GM19463 (cell line): ENCODE measurements around the gene KCNT2.

ENCODE experiments used
- ATAC-seq: cut with Tn5 transposase; IDR thresholded peaks from one replicate; pipeline ENCODE4 v1.9.1; 2021; ENCODE audit warnings: mild to moderate bottlenecking, moderate library complexity; ENCODE audit not compliant: unreplicated experiment

The KCNT2 gene

DNA sequence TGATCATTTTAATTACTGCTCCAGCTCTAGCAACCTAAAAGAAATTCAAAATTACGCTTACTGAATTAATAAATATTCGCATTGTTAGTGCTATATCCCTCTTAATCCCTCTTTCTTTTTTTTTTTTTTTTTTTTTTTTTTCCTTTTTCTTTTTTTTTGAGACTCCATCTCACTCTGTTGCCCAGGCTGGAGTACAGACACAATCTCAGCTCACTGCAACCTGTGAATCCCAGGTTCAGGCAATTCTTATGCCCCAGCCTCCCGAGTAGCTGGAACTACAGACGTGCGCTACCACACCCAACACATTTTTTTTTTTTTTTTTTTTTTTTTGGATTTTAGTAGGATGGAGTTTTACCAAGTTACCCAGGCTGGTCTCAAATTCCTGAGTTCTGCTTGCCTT is 157.1 kb downstream of the KCNT2 start:
- no peak for ATAC-seq

DNA sequence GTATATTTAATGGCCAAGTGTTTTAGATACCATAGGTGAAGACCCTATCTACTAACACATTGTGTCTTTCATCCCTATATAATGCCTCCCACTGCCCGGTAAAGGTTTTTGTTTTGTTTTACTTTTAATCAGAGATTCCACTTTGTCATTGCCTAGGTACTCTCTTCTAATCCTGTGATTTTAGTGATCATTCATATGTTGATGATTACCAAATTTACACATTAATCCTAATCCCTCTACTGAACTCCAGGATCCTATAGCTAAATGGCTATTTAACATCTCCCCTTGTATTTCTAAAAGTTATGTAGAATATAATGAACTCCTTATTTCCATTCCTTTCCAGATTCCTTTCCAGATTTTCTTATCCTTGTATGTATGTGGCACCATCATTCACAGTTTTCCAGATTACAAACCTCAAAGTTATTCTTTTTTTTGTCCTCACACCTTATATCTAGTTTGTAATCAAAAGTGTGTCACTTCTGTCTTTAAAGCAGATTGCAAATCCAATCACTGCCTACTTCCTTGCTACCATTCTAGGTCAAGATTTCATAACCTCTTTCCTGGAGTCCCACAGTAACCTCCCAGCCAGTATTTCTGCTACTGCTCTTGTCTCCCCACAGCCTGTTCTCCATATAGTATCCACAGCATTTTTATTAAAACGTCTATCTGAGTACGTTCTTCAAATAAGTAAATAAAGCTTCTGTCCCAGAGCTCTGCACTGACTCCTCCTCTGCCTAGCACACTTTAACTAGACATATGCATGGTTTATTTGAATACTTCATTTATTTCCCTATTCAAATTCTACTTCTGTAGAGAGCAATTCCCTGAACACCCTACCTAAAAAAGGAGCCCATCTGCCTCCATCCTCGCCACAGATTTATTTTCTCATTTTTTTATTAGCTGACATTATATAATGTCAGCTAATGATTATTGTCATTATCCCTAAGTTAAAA is 157.8 kb downstream of the KCNT2 start:
- no peak for ATAC-seq

DNA sequence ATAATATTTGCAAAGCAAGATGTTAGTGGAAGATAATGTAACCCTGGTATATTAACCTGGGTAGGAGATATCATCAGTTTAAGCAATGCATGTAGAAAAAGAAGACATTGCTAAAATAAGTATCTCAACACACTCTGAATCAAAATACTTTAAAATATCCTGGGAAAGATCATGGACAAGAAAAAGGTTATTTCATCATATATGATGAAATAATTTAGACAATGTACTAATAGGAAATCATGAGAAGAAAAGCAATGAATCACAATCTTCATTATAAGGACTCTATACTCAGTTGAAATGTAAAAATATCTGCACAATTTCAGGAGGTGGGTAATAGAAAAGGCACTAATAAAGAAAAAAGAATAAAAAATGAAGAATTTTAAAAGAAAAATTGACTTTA is 158.8 kb downstream of the KCNT2 start:
- no peak for ATAC-seq

DNA sequence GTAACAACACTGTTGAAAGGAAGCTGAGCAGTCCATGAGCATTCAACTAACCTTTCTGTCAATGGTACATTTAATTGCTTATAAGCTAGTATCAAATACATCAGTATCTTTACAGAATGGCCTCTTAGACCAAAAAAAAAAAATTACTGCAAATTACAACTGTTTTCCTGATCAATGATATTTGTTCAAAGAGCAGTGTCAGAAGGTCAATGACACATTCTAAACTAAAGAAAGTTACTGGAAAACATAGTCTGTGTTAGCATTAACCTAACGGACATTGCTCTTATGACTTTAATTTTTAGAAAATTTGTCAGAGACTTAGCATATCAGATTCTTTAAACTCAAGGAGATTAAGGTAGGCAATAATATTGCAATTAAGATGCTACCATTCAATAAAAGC is 162.5 kb downstream of the KCNT2 start:
- ATAC-seq = no peak

DNA sequence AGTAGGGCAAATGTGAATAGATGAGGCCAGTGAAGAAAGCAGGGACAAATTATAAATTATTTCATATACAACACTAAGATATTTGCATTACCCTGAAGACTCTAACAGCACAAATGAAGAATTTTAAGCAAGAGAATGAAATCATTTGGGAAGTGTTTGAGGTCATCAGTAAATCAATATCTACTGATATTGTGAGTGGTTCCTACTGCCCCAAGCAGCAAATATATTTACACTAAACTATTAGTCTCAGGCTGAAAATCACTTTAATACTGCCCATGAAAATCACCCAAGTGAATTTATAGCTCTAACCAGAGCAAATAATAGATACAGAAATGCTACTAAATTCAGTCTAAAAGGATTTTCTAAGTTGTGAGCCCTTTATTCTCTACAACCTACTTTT is 163.6 kb downstream of the KCNT2 start:
- no peak for ATAC-seq

DNA sequence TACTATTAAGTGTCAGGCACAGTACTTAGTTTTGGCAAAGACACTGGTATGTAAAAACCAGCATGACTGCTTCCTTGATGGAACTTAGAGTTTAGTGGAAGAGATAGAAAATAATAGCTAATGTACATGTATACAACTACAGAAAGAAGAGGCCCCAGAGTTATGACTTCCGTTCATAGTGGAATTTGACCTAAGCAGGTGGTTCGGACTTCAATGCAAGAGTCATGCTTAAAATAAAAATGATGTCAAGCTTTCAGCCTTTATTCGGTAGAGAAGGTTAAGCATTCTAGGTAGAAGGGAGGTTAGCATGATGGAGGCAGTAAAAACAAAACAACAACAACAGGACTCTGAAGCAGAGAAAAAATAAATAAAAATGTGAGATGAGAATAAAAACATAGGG is 165.9 kb downstream of the KCNT2 start:
- no peak for ATAC-seq

DNA sequence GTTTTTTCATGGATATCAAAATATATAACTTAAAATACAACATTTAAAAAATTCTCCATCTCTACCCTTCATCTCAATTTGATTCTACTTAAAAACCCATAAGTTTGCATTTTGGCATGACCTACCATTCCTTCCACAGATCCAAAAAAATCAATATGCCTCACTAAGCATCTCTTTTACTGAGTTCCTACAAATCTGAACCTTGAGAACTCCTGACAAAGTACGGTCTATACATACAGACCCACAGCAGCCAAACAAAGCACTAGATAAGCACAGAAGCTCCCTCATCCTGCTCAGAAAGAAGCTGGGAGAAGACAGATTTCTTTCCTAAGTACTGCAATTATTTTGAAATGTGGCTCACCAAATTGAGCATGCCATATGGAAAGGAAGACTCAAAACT is 167.5 kb downstream of the KCNT2 start:
- no peak for ATAC-seq

DNA sequence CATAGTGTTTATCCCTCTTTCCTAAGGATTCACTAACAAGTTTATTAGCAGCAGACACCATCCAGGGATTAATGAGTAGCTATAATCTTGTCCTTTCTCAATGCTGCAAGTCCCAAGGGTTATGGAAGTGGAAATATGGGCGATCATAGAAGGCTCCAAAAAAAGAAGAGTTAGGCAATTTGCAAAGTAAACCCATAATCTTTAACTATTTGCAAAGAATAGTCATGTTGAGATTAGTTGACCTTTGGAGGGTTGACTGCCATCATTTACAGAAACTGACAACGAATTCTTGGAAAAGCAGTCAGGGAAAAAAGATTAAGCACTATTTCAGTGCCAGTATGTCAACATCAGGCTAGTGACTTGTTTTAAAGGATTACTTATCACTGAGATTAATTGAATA is 169.9 kb downstream of the KCNT2 start:
- ATAC-seq = no peak

DNA sequence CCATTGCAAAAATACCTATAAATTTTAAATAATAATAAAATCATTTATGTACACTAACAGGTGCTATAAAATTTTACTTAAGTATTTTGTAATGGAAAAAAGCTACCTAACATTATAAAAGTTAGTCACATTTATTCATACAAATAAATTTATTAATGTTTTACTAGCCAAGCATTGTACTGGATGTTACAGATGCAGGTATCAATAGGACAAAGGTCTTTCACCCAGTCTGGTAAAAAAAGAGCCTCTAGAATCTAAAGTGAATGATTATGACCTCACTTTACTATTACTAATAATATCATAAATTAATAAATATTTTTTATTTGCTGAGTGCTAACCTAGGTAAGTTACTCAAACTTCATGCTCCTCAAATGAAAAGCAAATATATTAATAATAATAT is 170.6 kb downstream of the KCNT2 start:
- ATAC-seq = no peak

DNA sequence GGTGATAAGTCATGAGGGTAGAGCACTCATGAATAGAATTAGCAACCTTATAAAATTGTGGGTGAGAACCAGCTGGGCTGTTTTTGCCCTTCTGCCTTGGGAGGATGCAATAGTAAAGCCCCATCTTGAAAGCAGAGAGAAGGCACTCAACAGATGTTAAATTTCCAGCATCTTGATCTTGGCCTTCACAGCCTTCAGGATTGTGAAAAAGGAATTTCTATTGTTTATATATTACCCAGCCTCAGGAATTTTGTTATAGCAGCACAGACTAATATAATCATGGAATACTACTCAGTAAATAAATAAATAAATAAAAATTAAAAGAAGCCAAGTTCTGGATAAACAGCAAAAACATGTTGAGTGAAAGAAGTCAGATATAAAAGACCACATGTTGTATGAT is 175.2 kb downstream of the KCNT2 start:
- no peak for ATAC-seq

DNA sequence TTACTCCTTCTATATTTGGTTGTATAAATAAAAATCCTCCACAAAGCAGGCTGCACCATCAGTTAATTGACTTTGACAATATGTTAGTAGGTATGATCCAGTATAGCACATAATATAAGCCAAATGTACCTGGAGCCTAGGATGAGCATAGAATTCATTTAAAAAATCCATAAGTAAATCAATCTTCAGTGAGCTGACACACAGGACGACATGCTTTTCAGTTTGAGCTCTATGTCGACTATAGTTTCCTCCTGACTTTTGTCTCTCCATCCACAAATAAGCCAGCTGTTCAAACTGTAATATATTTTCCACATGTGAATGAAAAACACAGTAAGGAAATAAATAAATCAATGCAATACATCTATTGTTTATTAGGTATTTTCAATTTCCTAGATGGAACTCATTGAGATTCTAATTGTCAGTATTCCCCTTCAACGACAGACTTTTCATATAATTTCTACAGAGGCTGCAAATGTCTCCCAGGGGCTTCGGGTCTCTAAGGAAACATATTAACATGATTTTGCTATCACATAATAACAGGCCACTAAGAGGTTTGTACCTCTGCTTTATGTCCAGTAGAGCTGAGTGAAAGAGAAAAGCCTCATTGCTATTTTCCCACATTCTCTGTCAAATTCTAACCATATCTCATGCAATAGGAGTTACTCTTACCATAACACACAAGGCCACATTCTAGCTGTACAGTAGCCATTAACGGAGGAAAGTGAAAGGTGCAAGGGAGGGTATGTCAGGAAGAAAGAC is 180.1 kb downstream of the KCNT2 start:
- no peak for ATAC-seq

DNA sequence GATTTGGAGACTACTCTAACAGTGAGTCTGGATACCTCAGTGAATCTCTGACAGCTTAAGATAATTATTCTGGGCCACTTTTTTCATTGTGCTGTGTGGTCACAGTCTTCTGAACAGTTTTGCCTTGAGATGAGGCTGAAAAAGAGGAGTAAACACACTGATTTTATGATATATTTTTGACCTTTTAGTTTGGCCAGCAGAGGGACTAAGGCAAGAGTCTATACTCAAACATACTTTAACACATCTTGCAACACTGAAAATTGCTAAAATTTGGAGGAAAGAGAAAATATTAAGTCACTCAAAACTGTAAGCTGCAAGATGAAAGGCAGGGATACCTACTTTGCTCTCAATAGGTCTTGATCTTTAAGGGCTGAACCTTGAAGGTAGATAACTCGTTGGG is 182.7 kb downstream of the KCNT2 start:
- ATAC-seq = no peak

DNA sequence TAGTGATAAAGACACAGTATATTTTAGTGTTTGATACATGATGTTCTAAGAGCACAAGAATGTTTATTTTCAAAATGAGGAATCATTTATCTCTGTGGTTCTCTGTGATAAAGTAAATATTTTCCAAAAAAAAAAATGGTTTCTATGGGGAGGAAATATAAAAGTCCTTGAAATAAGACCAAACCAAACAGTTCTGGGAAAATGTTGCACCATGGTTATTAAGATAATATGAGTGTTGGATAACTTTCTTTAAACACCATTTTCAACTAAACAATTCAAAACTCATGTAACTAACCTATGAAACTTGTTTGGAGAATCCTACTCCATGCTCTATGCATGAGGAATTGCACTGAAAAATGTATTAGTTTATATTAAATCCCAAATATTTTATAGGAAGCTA is 184.6 kb downstream of the KCNT2 start:
- no peak for ATAC-seq

DNA sequence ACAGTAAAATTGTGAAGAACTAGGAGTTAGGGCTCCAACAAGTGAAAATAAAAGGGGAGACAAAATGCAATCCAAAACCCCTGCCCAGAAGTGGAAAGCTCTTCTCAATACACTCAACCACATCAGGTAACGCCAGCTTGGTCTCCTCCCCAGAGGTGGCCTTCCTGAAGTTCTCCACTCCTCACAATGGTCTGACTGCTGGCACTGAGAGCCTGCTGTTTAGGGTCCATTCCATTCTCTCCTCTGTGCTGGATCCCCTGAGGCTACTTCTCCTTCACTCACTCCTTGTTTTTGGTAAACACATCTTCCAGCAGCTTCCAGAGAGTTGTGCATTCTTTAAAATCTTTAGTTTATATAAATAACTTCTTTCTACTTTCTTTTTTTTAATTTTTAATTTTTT is 189.5 kb downstream of the KCNT2 start:
- ATAC-seq = no peak

DNA sequence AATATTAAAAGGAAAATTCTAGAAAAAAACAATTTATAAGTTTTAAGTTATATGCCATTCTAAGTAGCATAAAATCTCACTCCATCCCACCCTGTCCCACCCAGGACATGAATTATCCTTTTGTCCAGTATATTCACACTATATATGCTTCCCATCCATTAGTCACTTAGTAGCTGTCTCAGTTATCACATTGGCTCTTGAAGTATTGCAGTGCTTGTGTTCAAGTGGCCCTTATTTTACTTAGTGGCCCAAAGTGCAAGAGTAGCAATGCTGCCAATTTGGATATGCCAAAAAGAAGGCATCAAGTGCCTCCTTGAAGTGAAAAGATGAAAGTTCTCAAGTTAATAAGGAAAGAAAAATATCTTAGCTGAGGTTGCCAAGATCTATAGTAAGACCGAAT is 192.3 kb downstream of the KCNT2 start:
- ATAC-seq = no peak

DNA sequence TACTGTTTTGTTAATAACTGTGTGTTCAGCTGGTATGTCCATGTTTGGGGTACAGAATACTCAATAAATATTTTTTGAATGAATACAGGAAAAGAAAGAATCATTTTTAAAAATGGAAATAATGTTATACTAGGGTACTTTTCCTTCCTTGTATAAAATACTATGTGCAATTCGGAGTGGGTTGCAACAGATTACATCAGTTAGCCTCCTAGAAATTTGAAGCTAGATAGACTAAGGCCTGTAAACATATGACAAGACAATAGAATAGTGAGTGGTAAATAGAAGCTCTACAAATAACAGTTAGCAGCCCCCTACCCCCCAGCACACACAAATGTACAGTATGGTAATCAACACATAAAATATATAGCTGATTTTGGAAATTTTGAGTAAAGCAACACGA is 195.9 kb downstream of the KCNT2 start:
- ATAC-seq = no peak

DNA sequence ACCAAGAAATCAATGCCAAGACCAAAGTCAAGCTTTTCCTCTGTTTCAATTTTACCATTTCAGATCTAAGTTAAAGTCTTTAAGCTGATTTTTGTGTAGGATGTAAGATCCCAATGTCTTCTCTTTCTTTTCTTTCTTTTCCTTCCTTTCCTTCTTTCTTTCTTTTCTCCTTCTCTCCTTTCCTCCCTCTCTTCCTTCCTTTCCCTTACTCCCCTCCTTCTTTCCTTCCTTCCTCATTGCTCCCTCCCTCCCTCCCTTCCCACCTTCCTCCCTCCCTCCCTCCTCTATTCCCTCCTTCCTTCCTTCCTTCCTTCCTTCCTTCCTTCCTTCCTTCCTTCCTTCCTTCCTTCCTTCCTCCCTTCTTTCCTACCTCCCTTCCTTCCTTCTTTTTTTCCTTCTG is 197.5 kb downstream of the KCNT2 start:
- ATAC-seq = no peak

DNA sequence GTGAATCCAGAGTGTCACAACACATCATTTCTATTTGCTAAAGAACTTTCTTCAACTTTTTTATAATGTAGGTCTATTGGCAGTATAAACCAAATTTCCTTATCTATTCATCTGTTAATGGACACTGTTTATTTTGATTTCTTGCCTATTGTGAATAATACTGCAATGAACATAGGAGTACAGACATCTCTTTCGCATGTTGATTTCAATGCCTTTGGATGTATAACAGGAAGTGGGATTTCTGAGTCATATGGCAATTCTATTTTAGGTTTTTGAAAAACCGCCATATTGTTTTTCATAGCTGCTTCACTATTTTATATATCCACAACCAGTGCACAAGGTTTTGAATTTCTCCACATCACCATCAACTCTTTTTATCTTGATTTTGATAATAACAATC is 198.7 kb downstream of the KCNT2 start:
- ATAC-seq = no peak

DNA sequence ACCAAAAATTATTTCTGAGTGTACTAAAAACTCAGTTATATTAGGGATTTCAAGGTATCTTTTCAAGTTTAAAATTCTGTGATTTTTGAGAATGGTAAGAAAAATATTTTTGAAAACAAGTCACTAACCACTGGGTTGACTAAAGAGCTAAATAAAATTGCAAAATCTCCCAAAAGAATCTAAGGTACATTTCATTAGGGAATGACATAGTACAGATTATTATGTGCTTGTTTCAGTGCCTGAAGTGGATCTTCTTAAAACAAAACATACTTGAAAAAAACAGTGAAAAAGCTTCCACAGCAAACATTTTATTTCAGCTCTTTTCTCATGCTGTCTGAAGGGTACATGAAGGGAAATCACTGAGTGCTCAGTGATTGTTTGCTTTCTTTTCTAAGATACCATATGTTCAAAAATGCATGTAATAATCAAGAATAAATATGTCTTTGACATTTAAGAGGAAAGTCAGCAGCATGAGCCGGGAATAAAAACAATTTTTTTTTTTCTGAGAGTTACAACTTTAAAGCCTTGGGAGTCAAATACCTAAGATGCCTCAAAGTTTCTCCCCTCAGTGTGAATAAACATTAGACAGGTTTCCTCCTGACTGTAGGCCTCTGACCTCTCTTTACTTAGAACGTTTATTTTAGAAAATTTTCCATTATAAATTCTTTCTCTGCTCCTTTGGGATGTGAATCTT is 200.7 kb downstream of the KCNT2 start:
- ATAC-seq = no peak

DNA sequence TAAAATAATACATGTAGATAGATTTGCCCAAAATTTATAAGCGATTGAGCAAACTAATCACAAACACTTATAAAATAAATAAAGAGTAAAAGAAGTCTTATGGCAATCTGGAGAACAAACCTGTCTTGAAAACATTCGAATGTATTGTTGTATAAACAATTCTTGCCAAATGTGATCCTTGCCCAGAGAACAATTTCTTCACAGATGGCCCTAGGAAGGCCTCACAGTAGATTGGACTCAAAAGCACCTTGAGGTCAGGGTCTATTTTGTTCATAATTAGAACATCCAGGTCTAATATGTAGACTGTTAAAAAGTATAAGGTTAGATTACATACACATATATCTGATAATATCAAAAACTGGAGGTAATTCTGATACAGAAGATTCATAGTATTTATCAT is 202.4 kb downstream of the KCNT2 start:
- ATAC-seq = no peak

DNA sequence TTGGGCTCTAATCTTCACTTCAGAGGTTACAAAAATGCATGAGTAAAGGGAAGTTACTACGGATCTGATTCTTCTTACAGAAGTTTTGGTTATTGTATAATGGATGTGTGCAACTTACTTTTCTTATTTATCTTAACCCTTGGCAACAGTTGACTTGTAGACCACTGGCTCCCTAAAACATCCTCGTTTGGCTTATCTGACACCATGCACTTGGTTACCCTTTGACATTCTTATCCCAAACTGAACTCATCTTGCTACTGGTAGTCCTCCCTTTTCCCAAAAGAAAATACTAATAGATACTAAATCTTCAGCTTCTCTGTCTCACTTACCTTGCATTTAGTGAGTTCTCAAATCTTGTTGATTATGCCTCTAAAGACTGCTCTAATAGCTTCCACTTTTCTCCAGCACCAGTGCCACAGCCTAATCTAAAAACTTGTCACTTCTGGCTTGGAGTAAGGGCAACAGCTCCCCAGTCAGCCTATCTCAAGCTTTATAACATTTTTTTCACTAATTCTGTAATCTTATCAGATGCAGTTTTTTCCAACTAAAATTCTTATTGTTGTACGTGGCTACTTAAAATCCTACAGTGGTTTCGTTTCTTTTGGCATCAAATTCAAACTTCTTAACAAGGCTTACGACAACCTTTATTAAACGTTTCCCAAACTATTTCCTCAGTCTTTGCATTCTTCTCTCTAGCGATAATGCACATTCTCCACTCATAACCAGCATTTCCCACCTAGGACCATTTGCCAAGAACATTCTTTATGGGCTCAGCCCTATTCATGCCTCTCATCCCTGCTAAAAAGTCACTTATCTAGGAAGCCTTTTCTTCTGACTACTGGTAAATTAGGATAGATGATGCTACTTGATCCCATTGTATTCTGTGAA is 204.2 kb downstream of the KCNT2 start:
- no peak for ATAC-seq
